ENCODE data around the gene MLLT11.

DNA sequence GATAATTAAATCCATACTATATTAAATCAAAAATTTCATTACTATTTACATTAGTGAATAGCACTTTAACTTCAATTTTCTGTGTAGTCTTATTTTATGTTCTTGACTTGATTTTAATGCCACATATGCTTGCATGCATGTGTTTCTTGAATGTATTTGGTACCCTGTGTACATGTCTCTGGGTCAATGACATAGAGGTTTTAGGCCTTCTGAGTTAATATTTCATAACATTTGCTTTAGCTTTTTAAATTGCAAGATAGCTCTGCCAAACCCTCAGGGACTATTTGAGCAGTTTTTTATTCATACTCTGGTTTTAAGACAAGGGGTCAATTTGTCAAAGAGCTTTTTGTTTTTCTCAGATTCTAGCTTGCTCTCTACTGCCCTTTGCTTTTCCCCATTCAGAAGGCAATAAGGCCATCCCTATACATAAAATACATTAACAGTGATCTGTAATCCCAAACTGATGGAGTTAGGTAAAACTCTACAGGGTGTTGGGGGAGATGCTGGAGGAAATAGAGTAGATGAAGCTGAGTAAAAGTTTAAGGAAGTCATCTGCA lies 5.0 kb downstream of the MLLT11 start:
- TF ChIP-seq, protein P1, sequence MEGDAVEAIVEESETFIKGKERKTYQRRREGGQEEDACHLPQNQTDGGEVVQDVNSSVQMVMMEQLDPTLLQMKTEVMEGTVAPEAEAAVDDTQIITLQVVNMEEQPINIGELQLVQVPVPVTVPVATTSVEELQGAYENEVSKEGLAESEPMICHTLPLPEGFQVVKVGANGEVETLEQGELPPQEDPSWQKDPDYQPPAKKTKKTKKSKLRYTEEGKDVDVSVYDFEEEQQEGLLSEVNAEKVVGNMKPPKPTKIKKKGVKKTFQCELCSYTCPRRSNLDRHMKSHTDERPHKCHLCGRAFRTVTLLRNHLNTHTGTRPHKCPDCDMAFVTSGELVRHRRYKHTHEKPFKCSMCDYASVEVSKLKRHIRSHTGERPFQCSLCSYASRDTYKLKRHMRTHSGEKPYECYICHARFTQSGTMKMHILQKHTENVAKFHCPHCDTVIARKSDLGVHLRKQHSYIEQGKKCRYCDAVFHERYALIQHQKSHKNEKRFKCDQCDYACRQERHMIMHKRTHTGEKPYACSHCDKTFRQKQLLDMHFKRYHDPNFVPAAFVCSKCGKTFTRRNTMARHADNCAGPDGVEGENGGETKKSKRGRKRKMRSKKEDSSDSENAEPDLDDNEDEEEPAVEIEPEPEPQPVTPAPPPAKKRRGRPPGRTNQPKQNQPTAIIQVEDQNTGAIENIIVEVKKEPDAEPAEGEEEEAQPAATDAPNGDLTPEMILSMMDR (IDR thresholded peaks at IDR 0.05; ENCODE audit: low read depth, low read length, poor library complexity, severe bottlenecking) = no peak
- no peak for TF ChIP-seq EZH2phosphoT487 (IDR thresholded peaks at IDR 0.05; ENCODE audit: borderline replicate concordance, low read length)
